NCI-H1436 treated with DMSO at 0.1 percent for 48 hours (cell line): Measurements from ENCODE around the gene P2RY10.
"Not testable (repeated sequence)": the region's sequence is repeated elsewhere in the genome, so short reads cannot be mapped to it uniquely, and the experiment has no call there.

Source experiments
- DNase-seq: peaks from one replicate; lab custom pipeline; 2025; lab: John Stamatoyannopoulos, UW

P2RY10 gene

DNA sequence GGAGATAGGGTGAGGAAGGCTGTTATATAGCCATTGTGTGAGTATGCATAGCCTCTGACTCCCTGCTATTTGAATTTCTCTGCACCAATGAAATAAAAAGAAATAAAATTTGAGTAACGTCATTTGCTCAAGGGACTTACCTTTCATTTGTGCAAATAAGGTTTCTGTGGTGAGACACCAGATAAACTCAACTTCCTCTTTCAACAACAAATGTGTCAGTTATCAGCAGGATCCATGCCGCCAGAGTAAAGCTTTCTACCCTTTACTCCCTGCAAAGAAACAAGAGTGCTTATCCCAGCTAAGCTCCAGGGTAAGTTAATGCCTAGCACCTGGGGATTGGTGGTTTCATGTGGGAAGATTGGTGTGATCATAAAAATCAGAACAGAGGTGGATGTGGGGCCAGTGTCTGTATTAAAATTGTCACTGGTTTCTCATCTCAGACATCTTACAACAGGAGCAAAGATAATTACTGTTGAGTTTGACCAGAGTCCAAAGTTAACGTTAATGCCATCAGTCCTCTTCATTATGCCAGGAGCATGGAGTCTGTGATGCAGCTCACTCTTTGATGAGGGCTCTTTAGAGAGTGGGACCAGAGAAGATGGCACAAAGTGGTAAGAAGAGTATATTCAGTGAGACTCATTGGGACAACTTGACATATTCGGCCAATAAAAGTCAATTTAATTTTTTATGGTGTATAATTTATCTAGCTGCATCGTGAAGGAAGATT, at the start of gene P2RY10:
Gene P2RY10 (plus strand): TSS at position 206 of the 727 bp plus-strand sequence. CDS start 15,130 bp downstream, outside the sequence.
- no peak for DNase-seq

- no peak for DNase-seq
These were observed 22.4 kb upstream of the P2RY10 start for GRCh38 chrX:78922754-78923153.

DNA sequence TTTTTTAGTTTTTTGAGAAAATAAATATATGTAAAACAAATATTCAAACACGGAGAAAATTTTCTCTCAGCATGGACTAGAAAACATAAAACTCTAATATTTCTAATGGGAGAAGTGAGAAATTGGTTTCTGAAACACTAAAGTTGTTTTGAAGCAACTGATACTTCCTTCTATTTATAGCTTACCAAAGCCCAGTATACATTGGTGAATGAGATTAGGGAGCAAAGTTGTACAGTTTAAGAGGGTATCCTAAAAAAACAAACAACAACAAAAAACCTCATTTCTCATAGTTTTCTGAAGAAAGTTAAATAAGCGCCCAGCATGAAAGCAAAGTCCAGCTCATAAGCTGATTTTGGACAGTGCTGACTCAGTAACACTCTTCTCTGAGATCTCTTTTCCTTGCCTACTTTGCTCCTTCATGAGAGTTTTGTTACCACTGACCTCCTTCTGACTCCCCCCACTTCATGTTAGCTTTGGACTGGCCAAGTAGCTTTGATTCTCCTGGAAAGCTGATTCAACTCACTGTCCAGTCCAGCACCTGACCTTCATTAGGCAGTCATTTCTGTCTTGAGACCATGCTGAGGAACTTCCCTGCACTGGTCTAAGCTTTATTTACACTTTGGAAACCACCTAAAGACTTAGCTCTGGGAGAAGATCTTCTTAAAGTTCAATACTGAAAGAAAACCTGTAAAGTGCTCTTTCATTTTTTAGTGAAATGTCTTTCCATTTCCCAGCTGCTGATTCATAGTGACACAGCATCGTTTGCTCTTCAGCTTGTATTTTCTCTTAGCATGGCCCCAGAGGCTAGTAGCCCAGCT, 21.8 kb upstream of the P2RY10 start:
- DNase-seq = no peak

DNA sequence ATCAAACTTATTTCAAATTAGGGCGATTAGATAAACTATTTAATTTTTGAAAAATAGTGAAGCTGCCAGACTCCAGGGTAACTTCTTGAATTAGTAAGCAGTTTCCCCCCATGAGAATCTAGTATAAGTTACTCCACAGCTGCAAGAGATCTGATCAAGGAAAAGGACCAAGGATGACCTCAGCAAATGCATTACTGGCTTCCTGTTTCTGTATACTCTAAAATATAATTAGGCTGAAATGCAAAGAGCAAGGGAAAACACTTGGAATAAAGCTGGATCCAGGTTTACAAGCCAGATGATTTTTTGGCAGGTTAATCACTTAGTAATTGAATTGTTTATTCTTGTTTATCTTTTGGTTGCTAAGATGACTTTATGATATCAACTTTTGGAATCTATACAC, 13.4 kb upstream of the P2RY10 start:
- DNase-seq = no peak

GRCh38 chrX:78934866-78935265, 10.3 kb upstream of the P2RY10 start:
- no peak for DNase-seq

DNA sequence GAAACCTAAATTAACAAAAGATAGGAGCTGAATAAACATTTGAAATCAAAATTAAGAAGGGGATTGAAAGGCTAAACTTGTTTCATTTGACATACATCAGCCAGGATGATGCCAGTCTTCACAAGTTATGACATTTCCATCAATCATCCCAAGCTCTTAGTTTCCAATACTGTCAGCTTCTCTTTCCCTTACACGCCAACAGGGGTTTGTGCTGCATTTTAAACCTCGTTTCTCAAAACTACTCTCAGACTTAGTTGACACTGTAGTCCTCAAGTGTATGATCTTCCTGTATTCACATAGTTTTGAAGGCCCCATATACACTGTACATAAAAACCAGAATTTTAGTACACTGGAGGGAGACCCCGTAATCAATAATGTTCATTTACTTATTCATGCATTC, 840 bp upstream of the P2RY10 start:
- DNase-seq = no peak

GRCh38 chrX:78946178-78946931, 1.2 kb downstream of the P2RY10 start:
- no peak for DNase-seq

- no peak for DNase-seq
These were observed 5.0 kb downstream of the P2RY10 start for GRCh38 chrX:78950009-78950835.

DNA sequence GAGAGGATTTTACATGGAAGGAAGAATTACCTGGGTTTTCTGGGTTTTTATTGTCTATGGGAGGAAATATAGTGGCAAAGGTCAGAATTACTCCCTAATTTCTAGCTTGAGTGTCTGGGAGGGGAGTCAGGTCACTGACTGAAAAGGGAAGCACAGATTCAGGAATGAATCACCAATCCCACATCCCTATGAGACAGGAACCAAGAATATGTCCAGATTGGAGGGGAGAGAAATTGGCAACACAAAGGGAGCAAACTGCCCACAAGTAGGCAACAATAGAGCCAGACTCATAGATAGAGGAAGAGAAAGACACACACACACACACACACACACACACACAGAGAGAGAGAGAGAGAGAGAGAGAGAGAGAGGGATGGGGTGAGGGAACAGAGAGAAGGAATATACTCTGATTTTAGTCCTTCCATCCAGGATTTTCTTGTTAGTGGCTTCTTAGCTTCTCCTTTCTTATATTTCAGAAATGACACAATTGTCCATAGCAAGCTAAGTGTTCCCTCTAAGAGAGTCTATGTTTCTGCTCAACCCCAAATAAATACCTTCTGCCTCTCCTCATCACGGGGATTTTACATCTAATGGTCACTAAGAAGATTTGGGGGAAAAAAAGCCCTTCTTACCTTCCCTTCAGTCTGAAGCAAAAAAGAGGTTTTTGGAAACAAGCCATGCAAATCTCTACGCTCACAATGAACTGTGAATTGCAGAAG, 12.0 kb downstream of the P2RY10 start:
- no peak for DNase-seq

- DNase-seq = no peak
These were observed 12.6 kb downstream of the P2RY10 start for GRCh38 chrX:78957768-78958130.

GRCh38 chrX:78958419-78959116, 13.4 kb downstream of the P2RY10 start:
- no peak for DNase-seq

GRCh38 chrX:78960888-78961287, 15.7 kb downstream of the P2RY10 start:
- no peak for DNase-seq

- no peak for DNase-seq
These were observed 19.4 kb downstream of the P2RY10 start for GRCh38 chrX:78964598-78964997.

DNA sequence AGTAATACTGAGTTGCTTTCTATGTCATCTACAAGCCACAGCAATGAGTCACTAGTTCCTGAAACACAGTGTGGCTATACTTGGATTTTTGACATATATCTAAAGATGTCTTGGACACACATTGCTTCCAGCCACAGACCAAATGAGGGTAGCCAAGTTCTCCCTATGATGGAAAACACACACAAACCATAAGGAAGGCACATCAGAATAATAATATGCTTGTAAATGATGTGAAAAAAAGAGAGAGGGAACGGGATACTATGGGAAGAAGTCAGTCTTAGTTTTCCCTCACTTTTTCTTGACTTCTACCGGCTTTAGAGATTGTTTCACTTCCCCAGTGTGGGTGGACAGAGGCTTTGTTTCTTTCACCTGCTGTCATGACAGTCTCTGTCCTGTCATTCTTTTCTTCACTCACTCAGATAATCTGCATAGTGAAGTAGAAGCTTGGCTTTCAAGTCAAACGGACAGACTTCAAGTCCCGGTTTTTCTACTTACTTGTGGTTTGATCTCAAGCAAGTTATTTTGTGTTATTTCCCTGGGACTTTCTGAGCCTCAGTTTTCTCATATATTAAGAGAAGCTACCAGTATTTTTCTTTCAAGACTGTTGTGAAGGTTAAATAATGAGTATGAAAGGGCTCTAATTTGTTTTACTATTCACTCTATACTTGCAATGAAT, 34.7 kb downstream of the P2RY10 start:
- DNase-seq = no peak

GRCh38 chrX:78989349-78989748, 44.2 kb downstream of the P2RY10 start:
- DNase-seq = no peak

- no peak for DNase-seq
These were observed 52.8 kb downstream of the P2RY10 start for GRCh38 chrX:78997870-78998558.

DNA sequence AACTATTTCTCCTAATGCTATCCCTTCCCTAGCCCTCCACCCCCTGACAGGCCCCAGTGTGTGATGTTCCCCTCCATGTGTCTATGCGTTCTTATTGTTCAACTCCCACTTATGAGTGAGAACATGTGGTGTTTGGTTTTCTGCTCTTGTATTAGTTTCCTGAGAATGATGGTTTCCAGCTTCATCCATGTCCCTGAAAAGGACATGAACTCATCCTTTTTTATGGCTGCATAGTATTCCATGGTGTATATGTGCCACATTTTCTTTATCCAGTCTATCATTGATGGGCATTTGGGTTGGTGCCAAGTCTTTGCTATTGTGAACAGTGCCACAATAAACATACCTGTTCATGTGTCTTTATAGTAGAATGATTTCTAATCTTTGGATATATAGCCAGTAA, 62.3 kb downstream of the P2RY10 start:
- DNase-seq = not testable (repeated sequence)
